GM21576 (cell line): ENCODE results near the gene ICAM5.
"Not testable (repeated sequence)": the region's sequence is repeated elsewhere in the genome, so short reads cannot be mapped to it uniquely, and the experiment has no call there.

ENCODE experiments used
- ATAC-seq: cut with Tn5 transposase; IDR thresholded peaks from one replicate; pipeline ENCODE4 v1.9.1; 2021; ENCODE audit warnings: mild to moderate bottlenecking, moderate library complexity; ENCODE audit not compliant: unreplicated experiment

ICAM5 gene

GRCh38 chr19:10336725-10337124, 47.0 kb downstream of the ICAM5 start:
- ATAC-seq, result not testable (repeated sequence)

DNA sequence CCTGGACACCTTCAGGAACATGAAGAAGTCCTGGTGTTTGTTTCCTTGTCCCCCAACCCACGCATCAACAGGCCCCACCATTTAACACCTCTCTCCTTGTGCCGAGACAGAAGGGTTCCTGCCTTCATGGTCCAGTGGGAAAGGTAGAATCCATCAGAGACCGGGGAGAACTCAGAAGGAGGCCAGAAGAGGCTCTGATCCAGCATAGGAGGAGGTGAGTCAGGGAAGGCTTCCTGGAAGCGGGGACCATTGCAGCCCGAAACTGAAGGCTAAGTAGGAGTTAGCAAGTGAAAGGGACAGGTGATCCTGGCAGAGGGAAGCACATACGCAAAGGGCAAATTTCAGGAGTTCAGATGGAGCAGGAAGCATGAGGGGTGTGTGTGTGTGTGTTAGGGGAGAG, 49.2 kb downstream of the ICAM5 start:
- ATAC-seq, result no peak

GRCh38 chr19:10339380-10339960, 49.7 kb downstream of the ICAM5 start, which contains the start of gene ICAM3:
ICAM3 (minus strand) TSS chr19:10339624; CDS start chr19:10339614, 10 bp downstream.
- peak; percentile 72 for ATAC-seq

GRCh38 chr19:10339977-10340376, 50.2 kb downstream of the ICAM5 start:
- no peak for ATAC-seq

- ATAC-seq, result no peak
Observed at GRCh38 chr19:10343495-10343894, 53.7 kb downstream of the ICAM5 start.

GRCh38 chr19:10344780-10345179, 55.0 kb downstream of the ICAM5 start:
- ATAC-seq, result no peak
